HCT116 (cell line): ENCODE results near the gene GAS2. TPM values are rescaled to one million over a fixed set of nuclear protein-coding genes. Genes with fewer than 3 reads are reported as not detected.

Experiments
- ATAC-seq: fragments of 200-7000 bp; cut with Tn5 transposase; 2 replicates; pipeline ENCODE4 v1.9.1; 2020; ENCODE audit warnings: mild to moderate bottlenecking, moderate library complexity
- BruUV-seq: library from RNA; stranded (reverse); fragments of 400-500 nt; replicated peaks from 2 replicates; lab custom pipeline; 2021; lab: Mats Ljungman, UMichigan
- CTCF ChIA-PET: fragments of 300-600 bp; sonication (Branson Sonifier 250); formaldehyde crosslinking; loops from one replicate; lab custom pipeline; 2021; ENCODE audit warnings: antibody characterized with exemption; lab: Charles Lee
- POLR2A ChIA-PET: fragments of 300-600, 350-600 bp; sonication (Branson Sonifier 250); formaldehyde crosslinking; loops from one replicate; lab custom pipeline; 2021; ENCODE audit warnings: antibody characterized with exemption; lab: Charles Lee
- RAD21 ChIA-PET, 2 experiments: fragments of 300-600 bp; sonication (Branson Sonifier 250); formaldehyde crosslinking; loops; one replicate each; lab custom pipeline; 2023; ENCODE audit warnings: low total read pairs in 2 of 2; ENCODE audit not compliant: uncharacterized antibody in 2 of 2, unreplicated experiment in 2 of 2, low non-redundant PET in 1 of 2; lab: Charles Lee
- DNase-seq: peaks from one replicate; pipeline ENCODE4 v3.0.0-alpha.2; 2010; ENCODE audit warnings: low read depth, low spot score
- H2AFZ ChIP-seq: fragments of 200-600 bp; shearing (Covaris generic), sonication (generic); 2 replicates; pipeline ENCODE4 v1.6.1; 2017; ENCODE audit warnings: low read depth, mixed run types, mixed read lengths, antibody characterized with exemption, low read length; ENCODE audit not compliant: poor library complexity, severe bottlenecking
- H3K27ac ChIP-seq: 2 replicates; pipeline ENCODE4 v1.5.1; 2012; ENCODE audit warnings: low read depth, low read length
- H3K27me3 ChIP-seq: fragments of 200-600 bp; sonication (generic); 2 replicates; pipeline ENCODE4 v1.6.1; 2016; ENCODE audit warnings: mixed run types, low read length, mixed read lengths; ENCODE audit not compliant: insufficient read depth
- H3K36me3 ChIP-seq, 2 experiments: fragments of 200-500 bp in 1 of 2; fragments of 200-600 bp in 1 of 2; sonication (Bioruptor generic) in 1 of 2; sonication (generic) in 1 of 2; 2 replicates each; pipeline versions ENCODE4 v1.5.1 to v1.6.1; 2014 to 2016; ENCODE audit warnings: low read length in 2 of 2, inconsistent platforms in 1 of 2, mixed read lengths in 1 of 2, mixed run types in 1 of 2; ENCODE audit not compliant: insufficient read depth in 2 of 2, control insufficient read depth in 1 of 2
- H3K4me1 ChIP-seq, 2 experiments: fragments of 200-600 bp in 1 of 2; sonication (generic) in 1 of 2; 2 replicates each; pipeline versions ENCODE4 v1.5.1 to v1.6.1; 2012 to 2017; ENCODE audit warnings: low read length in 2 of 2, inconsistent platforms in 1 of 2, mild to moderate bottlenecking in 1 of 2, mixed read lengths in 1 of 2, mixed run types in 1 of 2, moderate library complexity in 1 of 2; ENCODE audit not compliant: insufficient read depth in 2 of 2, control insufficient read depth in 1 of 2
- H3K4me2 ChIP-seq: fragments of 200-600 bp; sonication (generic); 2 replicates; pipeline ENCODE4 v1.6.1; 2017; ENCODE audit warnings: mixed run types, low read length, mixed read lengths
- H3K4me3 ChIP-seq, 2 experiments: fragments of 200-600 bp in 1 of 2; sonication (generic) in 1 of 2; replicated peaks in 1 of 2; 2 replicates each; pipeline ENCODE4 v1.5.1; 2011 to 2016; ENCODE audit warnings: low read length in 2 of 2, control low read depth in 1 of 2, low read depth in 1 of 2, mild to moderate bottlenecking in 1 of 2, mixed read lengths in 1 of 2, mixed run types in 1 of 2
- H3K79me2 ChIP-seq: fragments of 200-600 bp; sonication (generic); 2 replicates; pipeline ENCODE4 v1.6.1; 2017; ENCODE audit warnings: mild to moderate bottlenecking, mixed run types, low read length, moderate library complexity, mixed read lengths; ENCODE audit not compliant: insufficient read depth
- H3K9ac ChIP-seq: fragments of 200-600 bp; sonication (generic); 2 replicates; pipeline ENCODE4 v1.6.1; 2016; ENCODE audit warnings: low read length, mixed read lengths
- H3K9me2 ChIP-seq: fragments of 200-600 bp; sonication (generic), shearing (Covaris generic); 2 replicates; pipeline ENCODE4 v1.6.1; 2017; ENCODE audit warnings: mixed run types, mild to moderate bottlenecking, moderate library complexity; ENCODE audit not compliant: insufficient read depth
- H3K9me3 ChIP-seq, 2 experiments: fragments of 200-500 bp in 1 of 2; fragments of 200-600 bp in 1 of 2; sonication (Bioruptor generic) in 1 of 2; sonication (generic) in 1 of 2; 2 replicates each; pipeline ENCODE4 v1.6.1; 2014 to 2017; ENCODE audit warnings: low read length in 2 of 2, mixed read lengths in 2 of 2, inconsistent platforms in 1 of 2, low read depth in 1 of 2, mild to moderate bottlenecking in 1 of 2, mixed run types in 1 of 2, moderate library complexity in 1 of 2; ENCODE audit not compliant: control insufficient read depth in 1 of 2, insufficient read depth in 1 of 2
- H4K20me1 ChIP-seq: fragments of 200-600 bp; sonication (generic), shearing (Covaris generic); 2 replicates; pipeline ENCODE4 v1.6.1; 2017; ENCODE audit warnings: mixed run types, mild to moderate bottlenecking, moderate library complexity; ENCODE audit not compliant: insufficient read depth
- CBX3 ChIP-seq: IDR thresholded peaks from 2 replicates; pipeline ENCODE4 v1.6.1; 2012; ENCODE audit warnings: low read depth
- CEBPB ChIP-seq: IDR thresholded peaks from 2 replicates; pipeline ENCODE4 v1.6.1; 2012; ENCODE audit warnings: low read depth
- EZH2 ChIP-seq: fragments of 200-600 bp; sonication (generic); IDR thresholded peaks from 2 replicates; pipeline ENCODE4 v1.6.1; 2017; ENCODE audit warnings: antibody characterized with exemption, mixed run types
- EZH2phosphoT487 ChIP-seq: fragments of 200-600 bp; IDR thresholded peaks from 2 replicates; pipeline ENCODE4 v1.6.1; 2018; ENCODE audit warnings: antibody characterized with exemption, borderline replicate concordance
- FOSL1 ChIP-seq: IDR thresholded peaks from 2 replicates; pipeline ENCODE4 v1.6.1; 2012; ENCODE audit warnings: low read depth
- POLR2A ChIP-seq: IDR thresholded peaks from 2 replicates; pipeline ENCODE4 v1.7.0; 2011; ENCODE audit warnings: borderline replicate concordance; ENCODE audit not compliant: insufficient read depth, insufficient read length; ENCODE audit errors: extremely low read depth
- POLR2AphosphoS5 ChIP-seq: IDR thresholded peaks from 2 replicates; pipeline ENCODE4 v1.6.1; 2011; ENCODE audit warnings: mild to moderate bottlenecking, low read depth, low read length, moderate library complexity
- SIN3A ChIP-seq: IDR thresholded peaks from 2 replicates; pipeline ENCODE4 v1.6.1; 2012; ENCODE audit warnings: low read depth
- SP1 ChIP-seq: IDR thresholded peaks from 2 replicates; pipeline ENCODE4 v1.6.1; 2012; ENCODE audit warnings: low read depth
- ZFX ChIP-seq: fragments of 450-650 bp; IDR thresholded peaks from 2 replicates; pipeline ENCODE4 v1.6.1; 2017
- intact Hi-C: fragments of 100-400 bp; cut with micrococcal nuclease; formaldehyde crosslinking; loops from 2 replicates; pipeline ENCODE4 v1.10.0; 2022
- total RNA-seq: library from RNA; stranded (reverse); gene quantifications from one replicate; pipeline ENCODE4 v1.2.1, GENCODE V29; 2021; ENCODE audit not compliant: unreplicated experiment
- TF ChIP-seq, protein P1 (sequence below): IDR thresholded peaks from 2 replicates; pipeline ENCODE4 v1.6.1; 2012
- TF ChIP-seq, protein P2 (sequence below): IDR thresholded peaks from 2 replicates; pipeline ENCODE4 v1.6.1; 2012; ENCODE audit warnings: low read depth
- TF ChIP-seq, protein P3 (sequence below), 3 experiments: fragments of 200-600 bp in 1 of 3; sonication (generic) in 1 of 3; IDR thresholded peaks in 2 of 3; conservative IDR thresholded peaks in 1 of 3; 2 replicates each; pipeline ENCODE4 v1.5.1; 2012 to 2017; ENCODE audit warnings: low read depth in 2 of 3, low read length in 2 of 3, antibody characterized with exemption in 1 of 3, borderline replicate concordance in 1 of 3, control low read depth in 1 of 3, mild to moderate bottlenecking in 1 of 3, mixed read lengths in 1 of 3, mixed run types in 1 of 3, moderate library complexity in 1 of 3; ENCODE audit not compliant: insufficient read depth in 1 of 3
- TF ChIP-seq, protein P4 (sequence below): IDR thresholded peaks from 2 replicates; pipeline ENCODE4 v1.6.1; 2012

GAS2 gene
- total RNA-seq, 1 experiment from 2014 or later: not detected

DNA sequence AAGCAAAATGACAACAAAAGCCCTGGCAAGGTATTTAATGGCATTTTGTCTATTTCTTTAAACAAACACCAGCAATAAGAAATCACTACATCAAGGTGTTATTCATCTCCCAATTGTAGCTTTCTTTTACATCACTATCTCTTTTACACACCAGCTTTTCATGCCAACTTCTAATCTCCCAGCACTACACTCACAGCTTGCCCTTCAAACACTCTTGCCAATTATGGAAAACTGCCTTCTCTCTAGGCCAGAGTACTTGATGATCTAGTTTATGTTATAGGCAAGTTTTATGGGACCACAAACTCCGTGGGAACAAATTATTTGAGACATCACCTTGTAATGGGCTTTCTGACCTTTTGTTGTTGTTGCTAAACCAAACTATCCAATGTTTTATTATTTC lies 101.9 kb downstream of the GAS2 start:
- ATAC-seq (no peak), DNase-seq (no peak)
- Histone ChIP-seq H3K79me2 (no peaks in the 10 kb centered on the region), H3K27me3 (peaks cover 22% of the 10 kb centered on the region), H4K20me1 (no peaks in the 10 kb centered on the region), H3K36me3 (no peaks in the 10 kb centered on the region), H3K27ac (no peak overlapping the region), H3K4me1 (no peaks in the 10 kb centered on the region), H3K4me2 (no peak overlapping the region), H2AFZ (no peak overlapping the region), H3K9ac (no peak overlapping the region), H3K9me2 (no peaks in the 10 kb centered on the region), H3K9me3 (no peaks in the 10 kb centered on the region), H3K4me3 (no peak overlapping the region)
- CTCF ChIA-PET: no interaction called here
- RAD21 ChIA-PET: no interaction called here
- POLR2A ChIA-PET: no interaction called here
- no TSS peak for BruUV-seq
- intact Hi-C loops: no loop called here
- no peak for TF ChIP-seq CBX3
- TF ChIP-seq POLR2A: no peak
- no peak for TF ChIP-seq SP1
- no peak for TF ChIP-seq SIN3A
- TF ChIP-seq ZFX: no peak
- TF ChIP-seq EZH2: no peak
- TF ChIP-seq, protein P1, sequence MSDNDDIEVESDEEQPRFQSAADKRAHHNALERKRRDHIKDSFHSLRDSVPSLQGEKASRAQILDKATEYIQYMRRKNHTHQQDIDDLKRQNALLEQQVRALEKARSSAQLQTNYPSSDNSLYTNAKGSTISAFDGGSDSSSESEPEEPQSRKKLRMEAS: no peak
- TF ChIP-seq FOSL1: no peak
- no peak for TF ChIP-seq CEBPB
- TF ChIP-seq EZH2phosphoT487: no peak
- TF ChIP-seq, protein P2, sequence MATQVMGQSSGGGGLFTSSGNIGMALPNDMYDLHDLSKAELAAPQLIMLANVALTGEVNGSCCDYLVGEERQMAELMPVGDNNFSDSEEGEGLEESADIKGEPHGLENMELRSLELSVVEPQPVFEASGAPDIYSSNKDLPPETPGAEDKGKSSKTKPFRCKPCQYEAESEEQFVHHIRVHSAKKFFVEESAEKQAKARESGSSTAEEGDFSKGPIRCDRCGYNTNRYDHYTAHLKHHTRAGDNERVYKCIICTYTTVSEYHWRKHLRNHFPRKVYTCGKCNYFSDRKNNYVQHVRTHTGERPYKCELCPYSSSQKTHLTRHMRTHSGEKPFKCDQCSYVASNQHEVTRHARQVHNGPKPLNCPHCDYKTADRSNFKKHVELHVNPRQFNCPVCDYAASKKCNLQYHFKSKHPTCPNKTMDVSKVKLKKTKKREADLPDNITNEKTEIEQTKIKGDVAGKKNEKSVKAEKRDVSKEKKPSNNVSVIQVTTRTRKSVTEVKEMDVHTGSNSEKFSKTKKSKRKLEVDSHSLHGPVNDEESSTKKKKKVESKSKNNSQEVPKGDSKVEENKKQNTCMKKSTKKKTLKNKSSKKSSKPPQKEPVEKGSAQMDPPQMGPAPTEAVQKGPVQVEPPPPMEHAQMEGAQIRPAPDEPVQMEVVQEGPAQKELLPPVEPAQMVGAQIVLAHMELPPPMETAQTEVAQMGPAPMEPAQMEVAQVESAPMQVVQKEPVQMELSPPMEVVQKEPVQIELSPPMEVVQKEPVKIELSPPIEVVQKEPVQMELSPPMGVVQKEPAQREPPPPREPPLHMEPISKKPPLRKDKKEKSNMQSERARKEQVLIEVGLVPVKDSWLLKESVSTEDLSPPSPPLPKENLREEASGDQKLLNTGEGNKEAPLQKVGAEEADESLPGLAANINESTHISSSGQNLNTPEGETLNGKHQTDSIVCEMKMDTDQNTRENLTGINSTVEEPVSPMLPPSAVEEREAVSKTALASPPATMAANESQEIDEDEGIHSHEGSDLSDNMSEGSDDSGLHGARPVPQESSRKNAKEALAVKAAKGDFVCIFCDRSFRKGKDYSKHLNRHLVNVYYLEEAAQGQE: no peak
- TF ChIP-seq, protein P3, sequence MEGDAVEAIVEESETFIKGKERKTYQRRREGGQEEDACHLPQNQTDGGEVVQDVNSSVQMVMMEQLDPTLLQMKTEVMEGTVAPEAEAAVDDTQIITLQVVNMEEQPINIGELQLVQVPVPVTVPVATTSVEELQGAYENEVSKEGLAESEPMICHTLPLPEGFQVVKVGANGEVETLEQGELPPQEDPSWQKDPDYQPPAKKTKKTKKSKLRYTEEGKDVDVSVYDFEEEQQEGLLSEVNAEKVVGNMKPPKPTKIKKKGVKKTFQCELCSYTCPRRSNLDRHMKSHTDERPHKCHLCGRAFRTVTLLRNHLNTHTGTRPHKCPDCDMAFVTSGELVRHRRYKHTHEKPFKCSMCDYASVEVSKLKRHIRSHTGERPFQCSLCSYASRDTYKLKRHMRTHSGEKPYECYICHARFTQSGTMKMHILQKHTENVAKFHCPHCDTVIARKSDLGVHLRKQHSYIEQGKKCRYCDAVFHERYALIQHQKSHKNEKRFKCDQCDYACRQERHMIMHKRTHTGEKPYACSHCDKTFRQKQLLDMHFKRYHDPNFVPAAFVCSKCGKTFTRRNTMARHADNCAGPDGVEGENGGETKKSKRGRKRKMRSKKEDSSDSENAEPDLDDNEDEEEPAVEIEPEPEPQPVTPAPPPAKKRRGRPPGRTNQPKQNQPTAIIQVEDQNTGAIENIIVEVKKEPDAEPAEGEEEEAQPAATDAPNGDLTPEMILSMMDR (IDR thresholded peaks at IDR 0.05 in 2 of 3, conservative IDR thresholded peaks at IDR 0.05 in 1 of 3; ENCODE audit: borderline replicate concordance in 1 of 3, insufficient read depth in 1 of 3, low read depth in 2 of 3, low read length in 2 of 3): no peak
- no peak for TF ChIP-seq POLR2AphosphoS5
- TF ChIP-seq, protein P4, sequence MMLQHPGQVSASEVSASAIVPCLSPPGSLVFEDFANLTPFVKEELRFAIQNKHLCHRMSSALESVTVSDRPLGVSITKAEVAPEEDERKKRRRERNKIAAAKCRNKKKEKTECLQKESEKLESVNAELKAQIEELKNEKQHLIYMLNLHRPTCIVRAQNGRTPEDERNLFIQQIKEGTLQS: no peak
